Hepatocyte (in vitro differentiated cells): ENCODE data around the gene TSR2. TPM values are rescaled to one million over a fixed set of nuclear protein-coding genes. Genes with fewer than 3 reads are reported as not detected.

Experiments
- DNase-seq: peaks from one replicate; pipeline ENCODE4 v3.0.0-alpha.2; 2016; ENCODE audit warnings: low spot score
- H2AFZ ChIP-seq: fragments of 200-600 bp; sonication (generic); 2 replicates; pipeline ENCODE4 v1.6.0; 2016; ENCODE audit warnings: antibody characterized with exemption, mild to moderate bottlenecking
- H3K27ac ChIP-seq: fragments of 200-600 bp; sonication (generic); 2 replicates; pipeline ENCODE4 v1.5.1; 2016; ENCODE audit warnings: mild to moderate bottlenecking
- H3K27me3 ChIP-seq: fragments of 200-600 bp; sonication (generic); 2 replicates; pipeline ENCODE4 v1.6.1; 2016
- H3K36me3 ChIP-seq: fragments of 200-600 bp; sonication (generic); replicated peaks from 2 replicates; pipeline ENCODE4 v1.5.1; 2016; ENCODE audit warnings: low read depth; ENCODE audit not compliant: insufficient read depth
- H3K4me1 ChIP-seq: fragments of 200-600 bp; sonication (generic); 2 replicates; pipeline ENCODE4 v1.5.1; 2016; ENCODE audit warnings: mild to moderate bottlenecking, moderate library complexity; ENCODE audit not compliant: insufficient read depth
- H3K4me2 ChIP-seq: fragments of 200-600 bp; sonication (generic); 2 replicates; pipeline ENCODE4 v1.6.0; 2016
- H3K4me3 ChIP-seq: fragments of 200-600 bp; sonication (generic); 2 replicates; pipeline ENCODE4 v1.5.1; 2016; ENCODE audit warnings: mild to moderate bottlenecking
- H3K79me2 ChIP-seq: fragments of 200-600 bp; sonication (generic); 2 replicates; pipeline ENCODE4 v1.6.0; 2017; ENCODE audit warnings: mild to moderate bottlenecking
- H3K9me2 ChIP-seq: fragments of 200-600 bp; sonication (generic); replicated peaks from 2 replicates; pipeline ENCODE4 v1.6.0; 2017; ENCODE audit warnings: mild to moderate bottlenecking; ENCODE audit not compliant: insufficient read depth
- H3K9me3 ChIP-seq: fragments of 200-600 bp; sonication (generic); 2 replicates; pipeline ENCODE4 v1.5.1; 2016; ENCODE audit warnings: low read depth, mild to moderate bottlenecking
- H4K20me1 ChIP-seq: fragments of 200-600 bp; sonication (generic); 2 replicates; pipeline ENCODE4 v1.6.0; 2016; ENCODE audit warnings: mild to moderate bottlenecking; ENCODE audit not compliant: insufficient read depth, poor library complexity, severe bottlenecking
- CTCF ChIP-seq: fragments of 200-600 bp; sonication (generic); IDR thresholded peaks from 2 replicates; pipeline ENCODE4 v1.5.1; 2016; ENCODE audit warnings: antibody characterized with exemption, mild to moderate bottlenecking; ENCODE audit not compliant: poor library complexity
- EZH2 ChIP-seq: fragments of 200-600 bp; sonication (generic); IDR thresholded peaks from 2 replicates; pipeline ENCODE4 v1.6.1; 2016; ENCODE audit warnings: antibody characterized with exemption, mild to moderate bottlenecking, borderline replicate concordance
- EZH2phosphoT487 ChIP-seq: fragments of 200-600 bp; sonication (generic); IDR thresholded peaks from one replicate; pipeline ENCODE4 v1.6.1; 2018; ENCODE audit warnings: antibody characterized with exemption, mild to moderate bottlenecking, low read depth, moderate library complexity; ENCODE audit not compliant: unreplicated experiment, severe bottlenecking
- WGBS: methylation state at CpG from one replicate; pipeline ENCODE4 v1.1.6; 2016; ENCODE audit warnings: low lambda C conversion rate; ENCODE audit errors: missing lambda C conversion rate; 5-methylcytosine and 5-hydroxymethylcytosine counted together
- polyA plus RNA-seq: library from polyadenylated mRNA; unstranded; fragments of >200 nt; fragmentation: Nextera tagmentation; extraction: Ambion mirVana; gene quantifications from 2 replicates; pipeline ENCODE4 v1.2.1, GENCODE V29; 2016
- total RNA-seq: library from RNA; depleted of rRNA; stranded (reverse); fragments of >200 nt; gene quantifications from 2 replicates; pipeline ENCODE4 v1.2.3, GENCODE V29; 2014

TSR2 gene
- total and polyA plus RNA-seq, 2 experiments from 2014 or later = 18.9 to 58.4 TPM

- Histone ChIP-seq H3K27me3 (no peaks in the 10 kb centered on the region), H2AFZ (no peak overlapping the region), H3K4me3 (no peak overlapping the region), H3K79me2 (no peaks in the 10 kb centered on the region), H3K4me2 (no peak overlapping the region), H3K27ac (no peak overlapping the region), H3K9me2 (no peaks in the 10 kb centered on the region), H3K9me3 (no peaks in the 10 kb centered on the region), H3K4me1 (no peaks in the 10 kb centered on the region), H4K20me1 (no peaks in the 10 kb centered on the region), H3K36me3 (no peaks in the 10 kb centered on the region)
- WGBS = 51% methylated on average over 13 of the region's 14 CpGs
- TF ChIP-seq EZH2phosphoT487 (no peak), CTCF (no peak), EZH2 (no peak)
- DNase-seq = no peak
Observed at GRCh38 chrX:54423161-54423888, 16.9 kb upstream of the TSR2 start.

GRCh38 chrX:54427837-54428424 lies 12.3 kb upstream of the TSR2 start:
- Histone ChIP-seq H3K27ac (no peak overlapping the region), H3K27me3 (no peaks in the 10 kb centered on the region), H3K36me3 (no peaks in the 10 kb centered on the region), H3K4me2 (no peak overlapping the region), H3K9me2 (no peaks in the 10 kb centered on the region), H2AFZ (no peak overlapping the region), H4K20me1 (no peaks in the 10 kb centered on the region), H3K4me1 (no peaks in the 10 kb centered on the region), H3K4me3 (no peak overlapping the region), H3K9me3 (no peaks in the 10 kb centered on the region), H3K79me2 (no peaks in the 10 kb centered on the region)
- WGBS = 60% methylated on average over 2 of the region's 2 CpGs
- TF ChIP-seq CTCF = no peak
- no peak for TF ChIP-seq EZH2phosphoT487
- no peak for TF ChIP-seq EZH2
- DNase-seq = no peak

- TF ChIP-seq CTCF = no peak
- TF ChIP-seq EZH2phosphoT487 = no peak
- no peak for TF ChIP-seq EZH2
- Histone ChIP-seq H3K36me3 (no peaks in the 10 kb centered on the region), H3K4me2 (no peak overlapping the region), H3K4me3 (no peak overlapping the region), H3K27ac (no peak overlapping the region), H2AFZ (no peak overlapping the region), H3K27me3 (no peaks in the 10 kb centered on the region), H3K9me3 (no peaks in the 10 kb centered on the region), H3K9me2 (no peaks in the 10 kb centered on the region), H3K79me2 (no peaks in the 10 kb centered on the region), H3K4me1 (no peaks in the 10 kb centered on the region), H4K20me1 (no peaks in the 10 kb centered on the region)
- DNase-seq = no peak
Observed at GRCh38 chrX:54430519-54430918, 9.7 kb upstream of the TSR2 start.
